ENCODE results near the gene ACTL6B.

- TF ChIP-seq YY1 (IDR thresholded peaks at IDR 0.05) (no peak), HNF4G (IDR thresholded peaks at IDR 0.05) (no peak), CTCF (IDR thresholded peaks at IDR 0.05; ENCODE audit: low read depth, low read length, missing input control) (no peak), GABPA (IDR thresholded peaks at IDR 0.05 in 1 of 2, conservative IDR thresholded peaks at IDR 0.05 in 1 of 2) (no peak), TAF1 (conservative IDR thresholded peaks at IDR 0.05) (no peak), EGR1 (IDR thresholded peaks at IDR 0.05; ENCODE audit: low read depth in 2 of 2) (no peak), RAD21 (IDR thresholded peaks at IDR 0.05) (peak; percentile 22 to 32), ATF3 (IDR thresholded peaks at IDR 0.05) (no peak), HNF4A (conservative IDR thresholded peaks at IDR 0.05) (peak in 1 of 2 donors; percentile 63), REST (IDR thresholded peaks at IDR 0.05) (peak; percentile 64), NR2F2 (IDR thresholded peaks at IDR 0.05) (no peak)
- TF ChIP-seq, protein P1, sequence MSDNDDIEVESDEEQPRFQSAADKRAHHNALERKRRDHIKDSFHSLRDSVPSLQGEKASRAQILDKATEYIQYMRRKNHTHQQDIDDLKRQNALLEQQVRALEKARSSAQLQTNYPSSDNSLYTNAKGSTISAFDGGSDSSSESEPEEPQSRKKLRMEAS (IDR thresholded peaks at IDR 0.05) = no peak
Measured at GRCh38 chr7:100626530-100627237, 29.6 kb downstream of the ACTL6B start.

All from liver (tissue), 3 donors.